GM23338 (cell line): Measurements from ENCODE around the gene ZNF142.

Source experiments
- EZH2 ChIP-seq: fragments of 200-600 bp; sonication (generic); IDR thresholded peaks from one replicate; pipeline ENCODE4 v1.8.0; 2017; ENCODE audit warnings: antibody characterized with exemption, mild to moderate bottlenecking, low read depth; ENCODE audit not compliant: unreplicated experiment
- EZH2phosphoT487 ChIP-seq: fragments of 200-600 bp; sonication (generic); IDR thresholded peaks from one replicate; pipeline ENCODE4 v1.8.1; 2018; ENCODE audit warnings: antibody characterized with exemption; ENCODE audit not compliant: unreplicated experiment
- POLR2AphosphoS5 ChIP-seq: IDR thresholded peaks from 2 replicates; pipeline ENCODE4 v1.6.1; 2016; ENCODE audit warnings: antibody characterized with exemption, low read depth
- STAT1 ChIP-seq: IDR thresholded peaks from one replicate; pipeline ENCODE4 v1.6.1; 2016; ENCODE audit warnings: antibody characterized with exemption; ENCODE audit not compliant: unreplicated experiment
- TF ChIP-seq, protein P1 (sequence below), 2 experiments: fragments of 200-600 bp in 1 of 2; sonication (generic) in 1 of 2; conservative IDR thresholded peaks; 2 replicates each; pipeline versions ENCODE4 v1.5.1 to v1.6.1; 2016 to 2017; ENCODE audit warnings: antibody characterized with exemption in 2 of 2, low read depth in 2 of 2, mild to moderate bottlenecking in 2 of 2, moderate library complexity in 1 of 2

DNA sequence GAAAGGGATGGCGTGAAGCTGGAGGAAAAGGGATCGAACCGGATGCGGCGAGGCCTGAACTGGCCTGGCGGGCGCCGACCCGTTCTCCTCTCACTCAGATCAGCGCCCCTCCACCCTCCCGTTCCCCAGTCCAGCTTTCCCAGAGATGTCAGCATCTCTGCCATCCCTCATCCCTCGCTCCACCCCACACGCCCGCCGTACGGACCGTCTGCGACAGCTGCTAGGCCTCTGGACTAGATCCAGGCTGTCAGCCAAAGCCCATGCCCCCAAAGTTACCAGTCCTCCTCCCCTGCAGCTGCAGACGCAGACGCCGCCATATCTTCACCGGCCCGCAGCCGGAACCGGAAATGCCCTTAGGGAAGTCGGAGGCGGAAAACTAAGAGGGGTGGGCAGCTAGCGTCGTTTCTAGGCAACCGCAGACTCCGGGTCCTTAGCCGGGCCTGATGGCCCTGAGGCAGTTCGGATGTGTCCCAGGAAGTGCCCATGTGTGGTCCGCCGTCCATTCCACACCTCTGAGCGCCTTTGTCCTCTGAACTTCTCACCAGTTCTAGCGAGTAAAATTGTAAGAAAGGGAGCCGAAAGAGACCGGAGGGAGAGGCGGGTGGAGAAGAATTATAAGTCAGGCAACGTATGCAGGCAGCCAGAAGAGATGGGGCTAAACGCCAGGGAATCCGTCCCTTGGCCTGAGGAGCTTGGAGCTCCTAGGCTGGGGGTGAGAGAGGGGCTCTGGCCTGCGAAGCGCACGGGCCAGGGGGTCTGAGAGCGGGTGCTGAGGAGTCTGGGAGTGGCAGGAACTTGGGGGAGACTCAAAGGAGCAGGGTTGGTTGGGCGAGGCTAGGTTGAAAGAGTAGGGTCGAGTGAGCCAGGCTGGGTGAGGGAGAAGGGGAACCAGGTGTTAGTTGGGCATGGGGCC lies 12.5 kb upstream of the ZNF142 start, which contains the start of the genes RNF25 and STK36:
- TF ChIP-seq, protein P1, sequence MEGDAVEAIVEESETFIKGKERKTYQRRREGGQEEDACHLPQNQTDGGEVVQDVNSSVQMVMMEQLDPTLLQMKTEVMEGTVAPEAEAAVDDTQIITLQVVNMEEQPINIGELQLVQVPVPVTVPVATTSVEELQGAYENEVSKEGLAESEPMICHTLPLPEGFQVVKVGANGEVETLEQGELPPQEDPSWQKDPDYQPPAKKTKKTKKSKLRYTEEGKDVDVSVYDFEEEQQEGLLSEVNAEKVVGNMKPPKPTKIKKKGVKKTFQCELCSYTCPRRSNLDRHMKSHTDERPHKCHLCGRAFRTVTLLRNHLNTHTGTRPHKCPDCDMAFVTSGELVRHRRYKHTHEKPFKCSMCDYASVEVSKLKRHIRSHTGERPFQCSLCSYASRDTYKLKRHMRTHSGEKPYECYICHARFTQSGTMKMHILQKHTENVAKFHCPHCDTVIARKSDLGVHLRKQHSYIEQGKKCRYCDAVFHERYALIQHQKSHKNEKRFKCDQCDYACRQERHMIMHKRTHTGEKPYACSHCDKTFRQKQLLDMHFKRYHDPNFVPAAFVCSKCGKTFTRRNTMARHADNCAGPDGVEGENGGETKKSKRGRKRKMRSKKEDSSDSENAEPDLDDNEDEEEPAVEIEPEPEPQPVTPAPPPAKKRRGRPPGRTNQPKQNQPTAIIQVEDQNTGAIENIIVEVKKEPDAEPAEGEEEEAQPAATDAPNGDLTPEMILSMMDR (conservative IDR thresholded peaks at IDR 0.05; ENCODE audit: low read depth in 2 of 2) = no peak
- TF ChIP-seq POLR2AphosphoS5 (peak; percentile 91), EZH2 (no peak), EZH2phosphoT487 (no peak), STAT1 (no peak)
